Right hindlimb (tissue), 1 donor: Measurements from ENCODE around the gene SMS.
"Not testable (repeated sequence)": the region's sequence is repeated elsewhere in the genome, so short reads cannot be mapped to it uniquely, and the experiment has no call there.

Experiments
- DNase-seq: peaks from one replicate; pipeline ENCODE4 v3.0.0-alpha.2; 2018

SMS gene

GRCh38 chrX:21940356-21940829 is at the start of gene SMS:
Gene SMS, plus strand, starts transcription at chrX:21940709. Its CDS starts 116 bp downstream, at chrX:21940825.
- DNase-seq: peak; percentile 84

DNA sequence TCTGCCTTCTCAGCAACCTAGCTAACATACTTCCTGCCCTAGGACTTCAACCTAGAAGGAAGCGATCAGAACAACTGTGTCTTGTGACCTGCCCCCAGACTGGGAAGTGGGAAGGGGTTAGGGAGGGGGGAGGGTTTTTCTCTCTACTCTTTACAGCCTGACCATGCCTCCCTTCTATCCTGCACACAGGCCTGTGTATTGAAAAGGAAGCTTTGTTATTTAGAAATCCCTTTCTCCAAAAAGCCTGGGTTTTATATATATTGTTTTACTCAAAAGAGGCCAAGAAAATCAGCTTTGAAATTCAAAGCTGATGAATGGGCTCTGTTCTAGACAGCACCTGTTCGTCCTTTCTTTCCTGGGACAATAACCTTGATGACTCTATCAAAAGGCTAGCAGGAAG is 35.2 kb upstream of the SMS start:
- no peak for DNase-seq

DNA sequence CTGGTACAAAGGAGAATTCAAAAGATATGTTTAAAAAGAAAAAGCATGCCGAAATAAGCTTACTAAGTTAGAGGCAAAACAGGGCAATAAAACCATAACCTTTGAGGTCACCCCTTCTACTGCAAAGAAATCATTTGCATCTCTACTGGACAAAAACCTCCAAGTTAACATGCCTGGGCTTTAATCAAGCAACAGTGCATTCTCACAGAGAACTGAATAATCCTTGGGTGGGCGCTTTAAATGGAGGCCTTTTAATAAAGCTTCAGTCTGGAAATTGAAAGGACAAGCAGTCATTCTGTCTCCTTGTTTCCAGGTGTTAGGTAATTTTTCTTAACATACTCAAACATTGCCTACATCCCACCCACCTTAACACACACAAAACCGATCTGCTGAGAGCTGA is 34.6 kb upstream of the SMS start:
- DNase-seq: no peak

GRCh38 chrX:21907260-21907659 is 33.2 kb upstream of the SMS start:
- no peak for DNase-seq

- no peak for DNase-seq
Measured at GRCh38 chrX:21911481-21911880, 29.0 kb upstream of the SMS start.

DNA sequence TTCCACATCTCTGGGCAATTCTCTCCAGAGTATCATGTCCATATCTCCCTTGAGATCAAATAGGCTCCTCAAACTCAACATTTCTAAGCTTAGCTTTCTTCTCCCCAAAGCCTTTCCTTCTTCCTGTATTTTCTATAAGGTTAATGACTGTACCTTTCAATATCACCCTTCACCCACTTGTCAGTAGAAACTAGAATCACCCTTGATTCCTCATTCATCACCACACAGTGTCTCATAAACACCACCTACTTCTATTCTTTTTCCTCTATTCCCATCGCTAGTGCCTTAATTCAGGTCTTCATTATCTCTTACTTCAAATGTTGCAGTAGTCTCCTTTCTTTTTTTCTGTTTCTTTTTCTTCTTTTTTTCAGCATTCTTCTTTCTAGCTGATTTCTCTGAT is 28.3 kb upstream of the SMS start:
- DNase-seq: no peak

GRCh38 chrX:21912989-21913388 is 27.5 kb upstream of the SMS start:
- DNase-seq: no peak

- DNase-seq: no peak
Measured at GRCh38 chrX:21926116-21926515, 14.4 kb upstream of the SMS start.

DNA sequence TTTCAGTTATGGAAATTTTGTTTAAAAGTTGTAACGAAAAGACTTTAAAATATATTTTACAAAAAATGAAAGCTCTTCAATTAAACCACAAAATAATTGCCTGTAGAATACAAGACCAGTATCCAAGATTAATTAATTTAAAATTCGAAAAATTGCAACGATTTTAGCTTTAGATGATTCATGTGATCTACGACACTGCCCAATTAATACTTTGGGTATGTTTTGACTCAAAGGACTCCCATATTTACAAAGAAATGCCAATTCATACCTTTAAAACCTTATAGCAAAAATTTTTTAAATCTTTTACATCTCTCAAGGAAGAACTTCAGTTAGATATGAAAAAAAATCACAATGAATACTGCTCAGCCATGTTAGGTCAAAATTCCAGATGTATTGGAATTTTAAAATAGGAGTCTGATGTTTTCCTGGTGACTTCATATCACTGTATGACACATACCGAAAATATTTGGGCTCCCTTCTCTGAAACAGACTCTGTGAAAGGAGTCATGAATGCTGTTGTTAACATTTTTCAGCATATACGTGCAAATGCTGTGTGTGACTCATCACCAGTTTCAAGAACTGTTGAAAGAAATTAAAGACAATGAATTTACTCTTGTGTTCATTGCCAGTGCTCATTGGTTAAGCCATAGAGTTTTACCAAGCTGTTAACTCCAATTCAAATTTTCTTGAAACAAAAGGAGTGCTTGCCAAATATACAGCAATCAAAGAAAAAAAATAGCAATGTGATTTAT is 13.8 kb upstream of the SMS start:
- no peak for DNase-seq

DNA sequence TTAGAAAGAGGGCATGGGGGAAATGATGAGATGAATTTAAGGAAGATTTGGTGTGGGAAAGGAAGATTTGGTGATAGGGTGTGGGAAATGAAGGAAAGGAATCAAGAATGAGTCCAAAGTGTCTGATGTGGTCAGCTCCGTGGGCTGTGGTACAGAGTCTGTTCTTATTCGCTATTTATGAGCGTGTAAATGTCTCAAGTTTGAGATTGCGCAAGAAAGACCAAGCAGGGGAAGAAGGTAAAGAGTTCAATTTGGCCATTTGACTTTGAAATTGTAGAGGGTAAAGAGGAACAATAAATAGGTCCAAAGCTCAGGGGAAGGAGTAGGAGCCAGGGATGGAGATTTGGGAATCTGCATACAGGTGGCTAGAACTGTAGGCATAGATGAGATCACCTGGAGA is 11.3 kb upstream of the SMS start:
- DNase-seq: no peak

GRCh38 chrX:21930986-21931385 is 9.5 kb upstream of the SMS start:
- no peak for DNase-seq

DNA sequence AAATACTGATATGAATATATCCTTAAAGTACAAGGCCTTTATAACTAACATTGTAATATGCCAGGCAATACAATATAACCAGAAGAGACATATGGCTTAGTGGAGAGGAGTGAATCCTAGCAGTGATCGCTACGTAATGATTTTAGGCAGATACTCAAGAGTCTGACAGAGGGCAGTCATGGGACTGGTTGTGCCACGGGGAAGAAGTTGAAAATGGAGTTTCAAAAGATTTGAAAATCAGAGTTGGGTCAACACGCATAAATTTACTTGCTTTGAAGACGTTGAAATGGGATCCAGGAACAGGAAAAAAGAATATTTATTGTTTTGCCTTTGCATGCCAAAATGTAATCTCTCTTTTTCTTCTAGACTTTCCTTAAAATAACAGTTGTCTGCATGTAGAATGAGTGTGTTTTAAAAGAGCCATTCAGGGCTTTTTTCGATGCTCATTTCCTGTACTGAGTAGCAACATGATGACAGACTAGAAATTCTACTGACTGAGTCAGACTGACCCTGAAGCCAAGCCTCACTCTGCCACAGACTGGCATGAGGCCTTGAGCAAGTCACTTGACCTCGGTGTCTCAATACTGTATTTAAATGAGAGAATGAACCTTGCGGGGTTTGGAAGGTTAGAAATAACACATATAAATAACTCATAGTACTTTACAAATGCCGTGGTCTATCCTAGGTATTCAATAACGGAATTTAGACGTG is 8.1 kb upstream of the SMS start:
- no peak for DNase-seq

DNA sequence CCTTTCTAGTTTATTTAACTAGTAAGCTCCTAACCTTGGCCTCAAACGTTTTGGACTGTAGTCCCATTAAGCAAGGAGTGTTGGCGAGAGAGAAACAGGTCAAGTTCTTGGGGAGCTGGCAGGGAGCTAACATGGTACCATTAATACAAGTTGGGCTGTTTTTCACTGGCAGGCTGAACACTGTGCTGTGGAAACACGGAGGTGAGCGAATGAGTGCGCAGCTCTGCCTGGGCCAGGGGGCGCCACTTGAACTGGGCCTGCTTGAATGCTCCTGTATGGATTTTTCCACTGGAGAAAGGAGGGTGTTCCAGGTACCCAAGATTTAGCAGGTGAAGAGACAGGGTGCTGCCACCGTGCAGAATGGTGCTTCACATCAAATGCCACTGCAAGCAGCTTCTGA is 7.4 kb upstream of the SMS start:
- no peak for DNase-seq

DNA sequence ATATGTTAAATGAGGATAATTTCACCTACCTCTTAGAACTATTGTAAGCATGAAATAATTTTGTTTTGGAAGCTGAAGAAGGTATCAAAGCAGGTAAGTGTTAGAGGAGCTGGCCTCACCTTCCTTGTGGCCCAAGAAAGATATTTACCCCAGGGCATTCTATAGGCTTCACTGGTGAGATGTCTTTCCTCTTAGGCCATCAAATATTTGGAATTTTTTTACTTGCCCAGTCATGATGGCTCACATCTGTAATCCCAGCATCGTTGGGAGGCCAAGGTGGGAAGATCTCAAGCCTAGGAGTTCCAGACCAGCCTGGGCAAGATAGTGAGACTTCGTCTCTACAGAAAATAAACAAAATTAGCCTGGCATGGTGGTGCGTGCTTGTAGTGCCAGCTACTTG is 6.1 kb upstream of the SMS start:
- no peak for DNase-seq

DNA sequence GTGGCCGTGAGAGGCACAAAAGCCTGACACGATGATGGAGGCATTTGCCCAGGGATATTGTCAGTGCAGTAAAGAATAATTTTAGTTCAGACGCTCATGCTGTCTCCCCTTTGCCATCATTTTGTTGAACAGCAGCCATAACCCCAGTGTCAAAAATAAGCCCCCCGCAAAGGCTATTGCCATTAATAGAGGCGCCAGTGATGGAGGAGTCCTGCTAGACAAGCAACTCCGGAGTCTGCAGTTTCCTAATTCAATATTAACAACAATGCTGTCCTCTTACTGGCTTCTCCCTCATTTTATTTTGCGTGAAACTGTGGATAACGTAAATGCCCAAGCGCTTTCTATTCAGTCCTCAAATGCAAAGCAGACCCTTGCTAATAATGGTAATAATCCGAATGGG is 603 bp upstream of the SMS start:
- DNase-seq: no peak

DNA sequence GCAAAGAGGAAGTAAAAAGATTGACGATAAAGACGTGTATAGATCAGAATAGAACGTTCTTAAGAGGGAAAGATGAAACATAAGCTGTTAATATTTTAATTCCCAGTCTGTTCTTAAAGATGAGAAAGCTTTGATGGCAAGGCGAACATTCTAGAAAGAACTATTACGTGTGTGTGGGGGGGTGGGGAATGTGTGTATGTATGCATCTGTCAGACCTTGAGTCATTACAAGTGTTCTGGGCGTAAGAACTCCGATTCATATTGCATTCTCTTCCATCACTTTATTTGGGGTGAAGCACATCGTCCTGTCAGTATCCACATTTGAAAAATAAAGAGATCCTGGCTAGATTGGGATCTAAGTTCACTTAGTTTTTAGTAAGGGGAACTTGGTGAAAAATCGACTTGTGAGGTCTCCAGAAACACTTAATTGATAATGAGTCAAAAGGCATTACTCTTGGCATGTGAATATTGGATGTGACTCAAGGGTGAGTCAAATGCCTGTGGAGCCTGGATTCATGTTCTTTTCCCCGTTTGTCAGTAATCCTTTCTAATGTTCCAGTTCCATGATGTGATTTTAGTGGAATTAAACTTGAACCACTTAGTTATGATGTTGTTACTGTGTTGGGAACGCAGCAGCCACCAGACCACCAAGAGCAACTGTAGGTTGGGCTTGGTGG is 3.1 kb downstream of the SMS start:
- DNase-seq: no peak

- DNase-seq: no peak
Measured at GRCh38 chrX:21944136-21944615, 3.7 kb downstream of the SMS start.

- DNase-seq: no peak
Measured at GRCh38 chrX:21946925-21947641, 6.6 kb downstream of the SMS start.

- no peak for DNase-seq
Measured at GRCh38 chrX:21947671-21948070, 7.2 kb downstream of the SMS start.

GRCh38 chrX:21948897-21949578 is 8.5 kb downstream of the SMS start:
- DNase-seq: no peak

- DNase-seq: no peak
Measured at GRCh38 chrX:21949689-21950088, 9.2 kb downstream of the SMS start.

DNA sequence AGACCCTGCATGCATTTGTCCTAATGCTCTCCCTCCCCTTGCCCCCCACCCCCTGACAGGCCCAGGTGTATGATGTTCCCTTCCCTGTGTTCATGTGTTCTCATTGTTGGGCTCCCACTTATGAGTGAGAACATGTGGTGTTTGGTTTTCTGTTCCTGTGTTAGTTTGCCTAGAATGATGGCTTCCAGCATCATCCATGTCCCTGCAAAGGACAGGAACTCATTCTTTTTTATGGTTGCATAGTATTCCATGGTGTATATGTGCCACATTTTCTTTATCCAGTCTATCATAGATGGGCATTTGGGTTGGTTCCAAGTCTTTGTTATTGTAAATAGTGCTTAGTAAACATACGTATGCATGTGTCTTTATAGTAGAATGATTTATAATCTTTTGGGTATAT is 10.0 kb downstream of the SMS start:
- not testable (repeated sequence) for DNase-seq
